Mammary epithelial cell (primary cell): Measurements from ENCODE around the gene WLS.

Experiments
- EZH2 ChIP-seq: IDR thresholded peaks from 2 replicates; pipeline ENCODE4 v1.6.1; 2012; ENCODE audit warnings: low read length, inconsistent platforms, borderline replicate concordance
- TF ChIP-seq, protein P1 (sequence below), 2 donors: IDR thresholded peaks in 1 of 2; conservative IDR thresholded peaks in 1 of 2; 2 replicates each; pipeline ENCODE4 v1.5.1; 2011 to 2012; ENCODE audit warnings: inconsistent platforms in 2 of 2, low read length in 2 of 2, mild to moderate bottlenecking in 2 of 2, control low read depth in 1 of 2, low read depth in 1 of 2; ENCODE audit not compliant: insufficient read depth in 1 of 2; ENCODE audit errors: extremely low read depth in 1 of 2

DNA sequence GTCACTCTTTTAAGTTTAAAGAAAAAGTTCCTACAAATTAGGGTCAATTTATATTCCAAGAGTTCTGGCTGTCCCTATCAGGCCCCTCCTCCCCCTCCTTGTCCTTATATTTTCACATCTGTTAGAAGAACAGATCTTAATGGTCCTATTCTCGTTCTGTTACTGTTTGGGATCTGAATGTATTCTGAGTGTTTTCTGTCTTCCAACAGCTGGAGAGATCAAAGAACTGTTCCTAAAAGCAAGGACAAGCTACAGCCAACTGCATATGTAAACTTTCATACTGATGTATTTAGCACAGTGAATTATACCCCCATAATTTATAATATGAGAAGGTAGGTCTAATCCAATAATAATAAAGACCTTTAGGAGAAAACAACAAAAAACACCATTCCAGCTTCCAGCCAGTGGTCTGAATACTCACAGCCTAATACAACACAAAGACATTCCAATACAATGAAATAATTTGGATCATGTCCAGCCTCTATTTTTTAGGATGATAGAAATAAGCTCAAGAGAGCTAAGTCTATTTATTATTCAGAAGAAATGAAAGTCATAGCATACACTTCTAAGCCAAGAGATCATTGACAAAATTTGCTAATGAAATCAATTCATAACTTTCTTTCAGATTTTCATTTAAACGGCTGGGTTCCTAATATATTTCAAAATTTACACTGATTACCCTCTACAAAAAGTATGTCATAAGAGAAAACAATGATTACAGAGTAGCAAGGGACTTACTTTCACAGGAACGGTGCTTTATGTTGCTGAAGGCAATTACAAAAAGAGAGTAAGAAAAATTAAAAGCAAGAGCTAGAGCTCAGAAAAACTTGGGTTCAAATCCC is 25.3 kb downstream of the WLS start:
- TF ChIP-seq, protein P1, sequence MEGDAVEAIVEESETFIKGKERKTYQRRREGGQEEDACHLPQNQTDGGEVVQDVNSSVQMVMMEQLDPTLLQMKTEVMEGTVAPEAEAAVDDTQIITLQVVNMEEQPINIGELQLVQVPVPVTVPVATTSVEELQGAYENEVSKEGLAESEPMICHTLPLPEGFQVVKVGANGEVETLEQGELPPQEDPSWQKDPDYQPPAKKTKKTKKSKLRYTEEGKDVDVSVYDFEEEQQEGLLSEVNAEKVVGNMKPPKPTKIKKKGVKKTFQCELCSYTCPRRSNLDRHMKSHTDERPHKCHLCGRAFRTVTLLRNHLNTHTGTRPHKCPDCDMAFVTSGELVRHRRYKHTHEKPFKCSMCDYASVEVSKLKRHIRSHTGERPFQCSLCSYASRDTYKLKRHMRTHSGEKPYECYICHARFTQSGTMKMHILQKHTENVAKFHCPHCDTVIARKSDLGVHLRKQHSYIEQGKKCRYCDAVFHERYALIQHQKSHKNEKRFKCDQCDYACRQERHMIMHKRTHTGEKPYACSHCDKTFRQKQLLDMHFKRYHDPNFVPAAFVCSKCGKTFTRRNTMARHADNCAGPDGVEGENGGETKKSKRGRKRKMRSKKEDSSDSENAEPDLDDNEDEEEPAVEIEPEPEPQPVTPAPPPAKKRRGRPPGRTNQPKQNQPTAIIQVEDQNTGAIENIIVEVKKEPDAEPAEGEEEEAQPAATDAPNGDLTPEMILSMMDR (conservative IDR thresholded peaks at IDR 0.05 in 1 of 2, IDR thresholded peaks at IDR 0.05 in 1 of 2; ENCODE audit: extremely low read depth in 1 of 2, insufficient read depth in 1 of 2, low read depth in 1 of 2, low read length in 2 of 2): no peak
- no peak for TF ChIP-seq EZH2
